Measurements from ENCODE around the gene RYR1.
"Not testable (repeated sequence)": the region's sequence is repeated elsewhere in the genome, so short reads cannot be mapped to it uniquely, and the experiment has no call there.

The RYR1 gene

GRCh38 chr19:38538793-38539528, 105.5 kb downstream of the RYR1 start:
- peak in 1 of 2 donors; percentile 37 for DNase-seq (ENCODE audit: low read depth in 2 of 2)

DNA sequence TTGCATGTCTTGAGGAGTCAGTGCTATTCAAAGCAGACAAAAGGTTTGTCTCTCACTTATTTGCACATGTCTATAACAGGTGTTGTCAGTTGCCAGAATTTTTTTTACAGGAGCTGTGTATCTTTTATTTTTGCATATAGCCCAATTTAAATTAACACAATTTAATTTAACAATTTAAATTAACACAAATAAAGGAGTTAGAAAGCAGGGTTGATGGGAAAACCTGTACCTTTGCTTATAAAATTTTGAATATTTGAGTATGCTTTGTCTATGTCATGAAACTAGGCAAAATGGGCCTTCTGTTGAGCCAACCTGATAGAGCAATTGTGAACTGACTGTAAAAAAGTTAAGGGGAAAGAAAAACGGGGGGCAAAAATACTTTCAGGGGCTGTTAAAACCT, 106.3 kb downstream of the RYR1 start:
- no peak for DNase-seq (ENCODE audit: low read depth in 2 of 2)

GRCh38 chr19:38542040-38542439, 108.5 kb downstream of the RYR1 start:
- DNase-seq (ENCODE audit: low read depth in 2 of 2), result no peak

GRCh38 chr19:38543286-38543806, 109.9 kb downstream of the RYR1 start:
- no peak for DNase-seq (ENCODE audit: low read depth in 2 of 2)

DNA sequence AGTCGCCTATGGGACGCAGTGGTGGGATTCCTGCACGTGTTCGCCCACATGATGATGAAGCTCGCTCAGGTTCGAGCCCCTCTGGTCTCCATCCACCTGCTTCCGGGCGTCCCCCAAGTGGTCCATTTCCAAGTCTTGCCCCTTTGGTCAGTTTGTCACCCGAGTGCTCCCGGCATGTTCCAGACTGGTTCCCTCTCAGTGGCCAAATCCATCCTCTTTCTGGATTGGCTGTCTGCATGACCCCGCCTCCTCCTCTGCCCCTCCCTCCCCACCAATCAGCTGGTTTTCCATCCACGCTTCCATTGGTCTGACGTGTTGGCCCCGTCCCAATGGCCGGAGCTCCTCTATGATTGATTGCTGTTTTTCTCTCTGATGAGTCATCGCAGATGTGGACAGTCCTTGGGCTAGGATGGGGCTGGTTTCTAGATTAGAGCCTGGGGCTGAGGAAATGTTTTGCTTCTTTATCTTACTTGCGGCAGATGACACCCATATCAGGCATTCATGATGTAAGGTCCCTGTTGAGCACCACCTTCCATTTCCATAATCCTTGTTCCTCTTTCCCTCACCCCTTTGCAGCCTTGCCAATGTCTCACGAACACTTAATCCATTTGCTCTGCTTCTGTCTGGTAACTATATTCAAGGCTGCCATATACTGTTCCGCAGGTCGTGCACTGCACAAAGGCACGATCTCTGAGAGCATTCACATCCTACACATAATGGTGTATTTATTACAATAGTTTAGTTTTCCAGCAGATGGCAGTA, 110.5 kb downstream of the RYR1 start:
- no peak for DNase-seq (ENCODE audit: low read depth in 2 of 2)

GRCh38 chr19:38544569-38545315, 111.3 kb downstream of the RYR1 start:
- no peak for DNase-seq (ENCODE audit: low read depth in 2 of 2)

- no peak for DNase-seq (ENCODE audit: low read depth in 2 of 2)
Observed at GRCh38 chr19:38545596-38545995, 112.1 kb downstream of the RYR1 start.

DNA sequence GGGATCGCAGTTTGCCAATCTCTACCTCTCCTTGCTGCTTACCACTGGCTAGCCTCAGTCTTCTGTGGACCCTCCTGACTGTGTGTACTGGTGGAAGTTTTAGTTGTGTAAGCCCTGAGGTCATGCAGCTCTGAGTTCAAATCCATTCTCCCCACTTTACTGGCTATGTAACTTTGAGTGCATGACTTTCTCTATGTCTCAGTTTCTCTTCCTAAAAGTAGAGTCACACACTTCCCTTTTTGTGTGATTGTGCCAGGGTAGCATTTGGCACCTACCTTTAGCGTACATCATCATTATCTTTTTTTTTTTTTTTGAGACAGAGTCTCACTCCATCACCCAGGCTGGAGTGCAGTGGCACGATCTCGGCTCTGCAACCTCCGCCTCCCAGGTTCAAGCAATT, 113.9 kb downstream of the RYR1 start:
- no peak for DNase-seq (ENCODE audit: low read depth in 2 of 2)

GRCh38 chr19:38549061-38549460, 115.6 kb downstream of the RYR1 start:
- DNase-seq (ENCODE audit: low read depth in 2 of 2), result no peak

DNA sequence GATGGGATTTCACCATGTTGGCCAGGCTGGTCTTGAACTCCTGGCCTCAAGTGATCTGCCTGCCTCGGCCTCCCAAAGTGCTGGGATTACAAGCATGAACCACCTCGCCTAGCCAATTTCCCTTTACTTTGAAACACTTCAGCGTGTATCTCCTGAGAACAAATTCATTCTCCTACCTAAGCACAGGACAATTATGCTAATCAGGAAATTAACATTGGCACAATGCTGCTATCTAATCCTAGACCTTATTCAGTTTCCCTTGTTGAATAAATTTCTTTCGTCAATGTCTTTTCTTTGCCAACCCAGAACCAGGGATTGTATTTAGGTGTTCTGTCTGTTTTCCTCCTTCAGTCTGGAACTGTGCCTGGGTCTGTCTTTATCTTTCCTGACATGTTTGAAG, 116.5 kb downstream of the RYR1 start:
- DNase-seq (ENCODE audit: low read depth in 2 of 2), result no peak

GRCh38 chr19:38550376-38550775, 116.9 kb downstream of the RYR1 start:
- no peak for DNase-seq (ENCODE audit: low read depth in 2 of 2)

GRCh38 chr19:38551450-38551813, 117.9 kb downstream of the RYR1 start:
- peak in 1 of 2 donors; percentile 26 for DNase-seq (ENCODE audit: low read depth in 2 of 2)

DNA sequence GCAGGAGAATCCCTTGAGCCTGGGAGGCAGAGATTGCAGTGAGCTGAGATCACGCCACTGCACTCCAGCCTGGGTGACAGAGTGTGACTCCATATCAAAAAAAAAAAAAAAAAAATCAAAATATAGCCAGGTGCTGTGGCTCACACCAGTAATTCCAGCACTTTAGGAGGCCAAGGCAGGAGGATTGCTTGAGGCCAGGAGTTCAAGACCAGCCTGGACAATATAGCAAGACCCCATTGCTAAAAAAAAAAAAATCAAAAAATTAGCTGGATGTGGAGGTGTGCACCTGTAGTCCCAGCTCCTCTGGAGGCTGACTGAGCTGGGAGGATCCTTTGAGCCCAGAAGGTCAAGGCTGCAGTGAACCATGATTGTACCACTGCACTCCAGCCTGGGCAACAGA, 119.7 kb downstream of the RYR1 start:
- DNase-seq (ENCODE audit: low read depth in 2 of 2), result not testable (repeated sequence)

DNA sequence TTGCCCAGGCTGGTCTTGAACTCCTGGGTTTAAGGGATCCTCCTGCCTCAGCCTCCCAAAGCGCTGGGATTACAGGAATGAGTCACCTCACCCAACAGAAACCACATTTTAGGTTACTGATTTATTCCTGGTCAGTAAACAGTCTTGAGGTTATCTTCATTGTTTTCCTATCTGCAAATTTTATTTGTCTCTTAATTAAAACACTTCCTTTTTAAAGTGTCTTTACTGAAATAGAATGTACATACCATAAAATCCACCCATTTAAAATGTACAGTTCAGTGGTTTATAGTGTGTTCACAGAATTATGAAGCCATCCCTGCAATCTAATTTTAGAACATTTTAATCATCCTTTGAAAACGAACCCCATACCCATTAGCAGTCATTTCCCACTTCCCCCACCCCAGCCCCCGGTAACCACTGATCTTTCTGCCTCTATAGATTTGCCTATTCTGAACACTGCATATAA, 121.2 kb downstream of the RYR1 start:
- DNase-seq (ENCODE audit: low read depth in 2 of 2), result no peak

- no peak for DNase-seq (ENCODE audit: low read depth in 2 of 2)
Observed at GRCh38 chr19:38555200-38555599, 121.7 kb downstream of the RYR1 start.

- DNase-seq (ENCODE audit: low read depth in 2 of 2), result no peak
Observed at GRCh38 chr19:38556521-38557174, 123.2 kb downstream of the RYR1 start.

DNA sequence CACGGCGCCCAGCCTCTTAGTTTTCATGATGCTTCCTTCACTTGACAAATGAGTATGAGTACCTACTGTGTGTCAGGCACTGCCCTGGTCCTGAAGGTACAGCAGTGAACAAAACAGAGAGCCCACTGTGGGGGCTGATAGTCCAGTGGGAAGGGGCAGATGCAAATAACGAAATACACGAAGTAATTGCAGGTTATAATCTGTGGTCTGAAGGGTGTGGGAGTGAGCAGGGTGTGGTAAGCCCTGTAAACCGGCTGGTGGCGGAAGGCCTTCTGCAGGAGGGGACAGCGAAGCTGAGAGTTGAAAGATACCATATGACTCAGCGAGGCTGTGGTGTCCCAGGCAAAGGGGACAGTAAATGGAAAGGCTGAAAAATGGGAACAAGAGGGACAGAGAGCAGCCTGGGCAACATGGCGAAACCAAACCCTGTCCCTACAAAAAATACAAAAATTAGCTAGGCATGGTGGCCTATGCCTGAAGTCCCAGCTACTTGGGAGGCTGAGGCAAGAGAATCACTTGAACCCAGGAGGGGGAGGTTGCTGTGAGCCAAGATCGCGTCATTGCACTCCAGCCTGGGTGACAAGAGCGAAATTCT, 123.8 kb downstream of the RYR1 start:
- DNase-seq (ENCODE audit: low read depth in 2 of 2), result no peak

GRCh38 chr19:38558933-38559332, 125.4 kb downstream of the RYR1 start:
- DNase-seq (ENCODE audit: low read depth in 2 of 2), result not testable (repeated sequence)

- no peak for DNase-seq (ENCODE audit: low read depth in 2 of 2)
Observed at GRCh38 chr19:38559428-38560401, 126.2 kb downstream of the RYR1 start.

DNA sequence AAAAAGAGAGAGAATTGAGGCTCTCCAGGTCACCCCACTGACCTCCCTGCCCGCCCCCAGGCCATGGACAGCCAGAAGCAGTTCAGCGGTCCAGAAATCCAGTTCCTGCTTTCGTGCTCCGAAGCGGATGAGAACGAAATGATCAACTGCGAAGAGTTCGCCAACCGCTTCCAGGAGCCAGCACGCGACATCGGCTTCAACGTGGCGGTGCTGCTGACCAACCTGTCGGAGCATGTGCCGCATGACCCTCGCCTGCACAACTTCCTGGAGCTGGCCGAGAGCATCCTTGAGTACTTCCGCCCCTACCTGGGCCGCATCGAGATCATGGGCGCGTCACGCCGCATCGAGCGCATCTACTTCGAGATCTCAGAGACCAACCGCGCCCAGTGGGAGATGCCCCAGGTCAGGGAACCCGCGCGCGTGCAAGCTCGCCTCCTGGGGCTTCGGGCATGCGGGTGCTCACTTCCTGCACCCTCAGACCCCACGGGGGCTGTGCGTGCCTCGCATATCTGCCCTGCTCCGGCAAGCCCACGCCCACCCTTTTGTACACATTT, 127.6 kb downstream of the RYR1 start:
- DNase-seq (ENCODE audit: low read depth in 2 of 2), result no peak

Data from stimulated activated CD4-positive, alpha-beta T cell treated with anti-CD3 and anti-CD28 coated beads, Interleukin-1b, Interleukin-23, amount 100 ng/mL, for 4 hours (primary cell).